GM12891 (cell line): ENCODE results near the gene TROAP. TPM values are rescaled to one million over a fixed set of nuclear protein-coding genes. Genes with fewer than 3 reads are reported as not detected.
A peak's percentile ranks its signal among the peaks of the same experiment; 100 is the strongest.
"Not testable (repeated sequence)": the region's sequence is repeated elsewhere in the genome, so short reads cannot be mapped to it uniquely, and the experiment has no call there.

Source experiments
- DNase-seq: peaks from one replicate; pipeline ENCODE4 v3.0.0; 2011; ENCODE audit warnings: low spot score; ENCODE audit not compliant: insufficient read length
- FAIRE-seq: peaks from 2 replicates; lab custom pipeline; 2011; peaks lifted over from hg19 to GRCh38; lab: Jason Lieb, UNC
- PAX5 ChIP-seq: IDR thresholded peaks from 2 replicates; pipeline ENCODE4 v1.6.1; 2011; ENCODE audit warnings: low read length, moderate library complexity, mild to moderate bottlenecking; ENCODE audit not compliant: insufficient read depth, severe bottlenecking
- POLR2A ChIP-seq: IDR thresholded peaks from 2 replicates; pipeline ENCODE4 v1.6.1; 2011; ENCODE audit warnings: low read depth, low read length, control low read depth
- POLR2AphosphoS5 ChIP-seq: IDR thresholded peaks from 2 replicates; pipeline ENCODE4 v1.6.1; 2011; ENCODE audit warnings: low read depth, low read length, control low read depth
- POU2F2 ChIP-seq: IDR thresholded peaks from 2 replicates; pipeline ENCODE4 v1.6.1; 2011; ENCODE audit warnings: low read depth, mild to moderate bottlenecking, control low read depth, low read length, moderate library complexity
- SPI1 ChIP-seq: IDR thresholded peaks from 2 replicates; pipeline ENCODE4 v1.6.1; 2011; ENCODE audit warnings: low read depth, low read length, control low read depth
- TAF1 ChIP-seq: IDR thresholded peaks from 2 replicates; pipeline ENCODE4 v1.6.1; 2011; ENCODE audit warnings: low read depth, low read length, control low read depth
- polyA plus RNA-seq: library from polyadenylated mRNA; unstranded; fragments of >200 nt; gene quantifications from one replicate; pipeline ENCODE4 v1.2.1, GENCODE V29; 2012; ENCODE audit warnings: low read depth, missing spikeins, inconsistent platforms; ENCODE audit not compliant: missing spikeins

Gene TROAP, protein sequence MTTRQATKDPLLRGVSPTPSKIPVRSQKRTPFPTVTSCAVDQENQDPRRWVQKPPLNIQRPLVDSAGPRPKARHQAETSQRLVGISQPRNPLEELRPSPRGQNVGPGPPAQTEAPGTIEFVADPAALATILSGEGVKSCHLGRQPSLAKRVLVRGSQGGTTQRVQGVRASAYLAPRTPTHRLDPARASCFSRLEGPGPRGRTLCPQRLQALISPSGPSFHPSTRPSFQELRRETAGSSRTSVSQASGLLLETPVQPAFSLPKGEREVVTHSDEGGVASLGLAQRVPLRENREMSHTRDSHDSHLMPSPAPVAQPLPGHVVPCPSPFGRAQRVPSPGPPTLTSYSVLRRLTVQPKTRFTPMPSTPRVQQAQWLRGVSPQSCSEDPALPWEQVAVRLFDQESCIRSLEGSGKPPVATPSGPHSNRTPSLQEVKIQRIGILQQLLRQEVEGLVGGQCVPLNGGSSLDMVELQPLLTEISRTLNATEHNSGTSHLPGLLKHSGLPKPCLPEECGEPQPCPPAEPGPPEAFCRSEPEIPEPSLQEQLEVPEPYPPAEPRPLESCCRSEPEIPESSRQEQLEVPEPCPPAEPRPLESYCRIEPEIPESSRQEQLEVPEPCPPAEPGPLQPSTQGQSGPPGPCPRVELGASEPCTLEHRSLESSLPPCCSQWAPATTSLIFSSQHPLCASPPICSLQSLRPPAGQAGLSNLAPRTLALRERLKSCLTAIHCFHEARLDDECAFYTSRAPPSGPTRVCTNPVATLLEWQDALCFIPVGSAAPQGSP
- polyA plus RNA-seq = 20.7 TPM

- FAIRE-seq = peak; percentile 94
- DNase-seq = peak; percentile 97
- TF ChIP-seq POU2F2 (0 out of 2 replicates have a peak, but pooled peaks have one; percentile 26), SPI1 (no peak), POLR2AphosphoS5 (peak; percentile 82), POLR2A (peak; percentile 66), TAF1 (no peak; the same call in 1 of the 2 replicates), PAX5 (no peak)
Measured at GRCh38 chr12:49322708-49323523, at the start of gene TROAP. TSS of gene TROAP (plus strand) at chr12:49323255. CDS start at chr12:49323609, 354 bp downstream.

DNA sequence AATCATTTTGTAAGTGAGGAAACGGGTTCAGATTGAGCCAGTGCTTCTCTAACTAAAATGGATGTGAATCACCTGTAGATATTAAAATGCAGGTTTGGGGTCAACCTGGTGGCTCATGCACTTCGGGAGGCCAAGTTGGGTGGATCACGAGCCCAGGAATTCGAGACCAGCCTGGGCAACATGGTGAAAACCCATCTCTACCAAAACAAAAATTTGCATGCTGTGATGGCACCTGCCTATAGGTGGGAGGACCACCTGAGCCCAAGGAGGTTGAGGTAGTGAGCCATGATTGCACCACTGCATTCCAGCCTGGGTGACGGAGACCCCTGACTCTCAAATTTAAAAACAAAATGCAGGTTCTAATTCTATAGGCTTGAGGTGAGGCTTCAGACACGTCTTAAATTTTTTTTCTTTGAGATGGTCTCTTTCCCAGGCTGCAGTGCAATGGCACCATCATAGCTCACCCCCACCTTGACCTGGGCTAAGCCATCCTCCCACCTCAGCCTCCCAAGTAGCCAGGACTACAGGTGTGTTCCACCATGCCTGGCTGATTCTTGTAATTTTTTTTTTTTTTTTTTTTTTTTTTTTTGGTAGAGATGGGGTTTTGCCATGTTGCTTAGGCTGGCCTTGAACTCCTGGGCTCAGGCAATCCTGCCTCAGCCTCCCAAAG is 49.2 kb upstream of the TROAP start:
- no peak for FAIRE-seq
- no peak for DNase-seq
- TF ChIP-seq PAX5 = no peak
- TF ChIP-seq POU2F2 = no peak
- TF ChIP-seq POLR2AphosphoS5 = peak; percentile 51; the same call in 1 of the 2 replicates
- TF ChIP-seq POLR2A = 0 out of 2 replicates have a peak, but pooled peaks have one; percentile 33

- FAIRE-seq (no peak), DNase-seq (no peak)
- TF ChIP-seq SPI1 (no peak), TAF1 (no peak), POLR2AphosphoS5 (peak; percentile 59; the same call in 1 of the 2 replicates), POLR2A (peak; percentile 22; the same call in 1 of the 2 replicates), POU2F2 (no peak), PAX5 (no peak)
Measured at GRCh38 chr12:49274396-49275069, 48.5 kb upstream of the TROAP start.

DNA sequence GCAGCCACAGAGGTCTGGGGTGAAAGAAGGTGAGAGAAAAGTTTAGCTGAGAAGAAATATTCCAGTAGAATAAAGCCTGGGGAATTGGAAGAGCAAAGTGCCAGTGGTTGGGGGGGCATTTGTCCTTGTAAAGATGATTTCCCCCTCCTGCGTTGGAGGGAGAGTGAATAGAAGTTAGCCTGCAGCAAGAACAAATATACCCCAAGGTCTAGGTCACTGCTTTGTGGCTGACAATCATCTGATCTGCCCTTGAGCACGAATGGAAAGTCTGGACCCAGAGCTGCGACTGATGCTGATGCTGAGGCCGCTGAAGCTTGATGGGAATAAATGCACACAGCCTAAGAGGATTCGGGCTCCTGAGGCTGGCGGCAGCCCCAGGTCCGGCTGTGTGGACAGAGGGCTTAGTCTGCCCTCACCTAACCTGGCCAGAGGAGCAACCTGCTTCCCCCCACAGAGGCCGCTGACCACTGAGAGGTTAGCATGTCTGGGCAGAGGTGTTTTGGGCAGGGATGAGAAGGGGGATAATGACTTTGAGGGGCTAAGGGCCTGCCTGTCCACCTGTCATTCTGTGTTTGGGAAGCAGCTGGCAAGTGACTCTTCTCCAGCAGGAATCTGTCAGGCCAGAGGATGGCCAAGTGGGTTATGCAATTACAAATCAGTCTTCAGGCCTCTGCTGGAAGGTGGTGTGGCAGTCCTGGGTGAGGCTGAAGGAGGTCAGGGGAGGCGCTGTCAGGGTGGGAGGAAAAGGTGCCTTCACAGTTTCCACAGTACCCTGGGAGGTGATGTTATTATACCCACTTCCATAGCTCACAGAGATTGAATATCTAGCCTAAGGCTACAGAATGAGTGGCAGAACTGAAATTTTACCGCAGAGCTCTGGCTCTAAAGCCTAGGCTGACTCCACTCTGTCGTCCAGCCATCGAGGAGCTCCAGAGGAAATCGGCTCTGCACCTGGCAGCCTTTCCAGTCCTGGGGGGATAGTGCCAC is 46.5 kb upstream of the TROAP start:
- DNase-seq = no peak
- TF ChIP-seq POLR2AphosphoS5 = no peak
- TF ChIP-seq SPI1 = no peak
- TF ChIP-seq TAF1 = no peak
- no peak for TF ChIP-seq PAX5
- TF ChIP-seq POLR2A = no peak
- no peak for TF ChIP-seq POU2F2

GRCh38 chr12:49277466-49277865 is 45.6 kb upstream of the TROAP start:
- FAIRE-seq (no peak), DNase-seq (no peak)
- TF ChIP-seq PAX5 (no peak), TAF1 (no peak), SPI1 (no peak), POLR2AphosphoS5 (no peak), POU2F2 (no peak), POLR2A (no peak)

More for the DNA sequence above, 46.5 kb upstream of the TROAP start:
- FAIRE-seq = no peak

DNA sequence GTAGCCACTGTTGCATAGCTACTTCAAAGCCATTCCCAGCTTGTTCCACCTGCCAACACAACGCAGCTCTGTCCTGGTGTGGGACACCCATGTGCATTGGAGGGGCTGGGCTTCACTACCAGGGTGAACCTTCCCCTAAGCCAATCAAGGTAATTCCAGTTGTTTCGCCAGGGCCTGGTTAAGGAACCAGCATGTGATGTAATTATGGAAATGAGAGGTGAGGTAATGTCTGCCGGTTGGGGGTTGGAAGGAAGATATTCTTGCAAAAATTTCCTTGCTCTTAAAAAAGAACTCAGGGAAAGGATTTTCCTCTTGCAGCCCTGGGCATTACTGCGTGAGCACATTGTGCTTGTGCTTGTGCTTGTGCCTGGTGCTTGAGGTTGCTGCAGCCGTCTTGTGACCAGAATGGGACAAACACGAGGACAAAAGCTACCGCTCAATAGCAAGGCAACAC is 43.3 kb upstream of the TROAP start:
- DNase-seq (no peak), FAIRE-seq (no peak)
- TF ChIP-seq POLR2AphosphoS5 = no peak

GRCh38 chr12:49280545-49280944 is 42.5 kb upstream of the TROAP start:
- FAIRE-seq, DNase-seq: not testable (repeated sequence)

DNA sequence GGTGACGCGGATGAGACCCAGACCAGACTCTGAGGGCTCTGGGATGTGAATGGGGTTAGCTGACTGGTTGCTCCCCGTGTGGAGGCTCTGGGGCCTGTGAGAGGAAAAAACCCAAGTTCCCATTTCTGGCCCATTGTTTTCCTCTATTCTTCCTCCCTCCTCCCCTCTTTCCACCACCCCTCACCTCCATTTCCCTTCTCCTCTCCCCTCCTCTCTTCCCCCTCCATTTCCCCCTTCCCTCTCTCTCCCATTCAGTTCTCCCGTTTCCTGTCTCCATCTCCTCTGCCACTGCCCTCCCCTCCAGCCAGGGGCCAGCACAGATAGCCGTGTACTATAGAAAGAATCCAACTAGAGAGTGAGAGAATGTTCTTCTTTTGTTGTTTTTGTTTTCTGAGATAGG is 40.8 kb upstream of the TROAP start:
- TF ChIP-seq POLR2AphosphoS5 (no peak), SPI1 (no peak), POU2F2 (no peak), POLR2A (no peak), PAX5 (no peak), TAF1 (no peak)
- DNase-seq (no peak), FAIRE-seq (no peak)

DNA sequence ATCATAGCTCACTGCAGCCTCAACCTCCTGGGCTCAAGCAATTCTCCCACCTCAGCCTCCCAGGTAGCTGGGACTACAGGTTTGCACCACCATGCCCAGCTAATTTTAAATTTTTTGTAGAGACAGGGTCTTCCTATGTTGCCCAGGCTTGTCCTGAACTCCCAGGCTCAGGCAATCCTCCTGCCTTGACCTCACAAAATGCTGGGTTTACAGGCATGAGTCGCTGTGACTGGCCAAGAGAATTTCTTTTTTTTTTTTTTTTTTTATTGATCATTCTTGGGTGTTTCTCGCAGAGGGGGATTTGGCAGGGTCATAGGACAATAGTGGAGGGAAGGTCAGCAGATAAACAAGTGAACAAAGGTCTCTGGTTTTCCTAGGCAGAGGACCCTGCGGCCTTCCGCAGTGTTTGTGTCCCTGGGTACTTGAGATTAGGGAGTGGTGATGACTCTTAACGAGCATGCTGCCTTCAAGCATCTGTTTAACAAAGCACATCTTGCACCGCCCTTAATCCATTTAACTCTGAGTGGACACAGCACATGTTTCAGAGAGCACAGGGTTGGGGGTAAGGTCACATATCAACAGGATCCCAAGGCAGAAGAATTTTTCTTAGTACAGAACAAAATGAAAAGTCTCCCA is 40.2 kb upstream of the TROAP start:
- not testable (repeated sequence) for FAIRE-seq, DNase-seq
